Body of pancreas (tissue), 4 donors: ENCODE results near the gene ANKZF1.

Source experiments
- CTCF ChIP-seq, 7 experiments: fragments of 450-650 bp in 4 of 7; fragments of 200-600 bp in 3 of 7; sonication (generic) in 3 of 7; IDR thresholded peaks; one replicate each; pipeline ENCODE4 v1.5.1; 2016 to 2019; ENCODE audit warnings: antibody characterized with exemption in 7 of 7
- POLR2A ChIP-seq, 3 donors: fragments of 450-650 bp; IDR thresholded peaks; one replicate each; pipeline ENCODE4 v1.6.1; 2016; ENCODE audit warnings: antibody characterized with exemption in 3 of 3, mild to moderate bottlenecking in 2 of 3

- TF ChIP-seq CTCF (IDR thresholded peaks at IDR 0.05) (no peak), POLR2A (IDR thresholded peaks at IDR 0.05) (no peak)
Measured at GRCh38 chr2:219198974-219199373, 30.6 kb upstream of the ANKZF1 start.
